Measurements from ENCODE around the gene GRM8. TPM values are rescaled to one million over a fixed set of nuclear protein-coding genes. Genes with fewer than 3 reads are reported as not detected.

The GRM8 gene
- total and polyA plus RNA-seq, 10 of the 15 experiments (the other 5 are each of a cell fraction or from before 2014, with no cell fraction given): 0.33 to 7.1 (median 0.45) TPM; not detected in 2

DNA sequence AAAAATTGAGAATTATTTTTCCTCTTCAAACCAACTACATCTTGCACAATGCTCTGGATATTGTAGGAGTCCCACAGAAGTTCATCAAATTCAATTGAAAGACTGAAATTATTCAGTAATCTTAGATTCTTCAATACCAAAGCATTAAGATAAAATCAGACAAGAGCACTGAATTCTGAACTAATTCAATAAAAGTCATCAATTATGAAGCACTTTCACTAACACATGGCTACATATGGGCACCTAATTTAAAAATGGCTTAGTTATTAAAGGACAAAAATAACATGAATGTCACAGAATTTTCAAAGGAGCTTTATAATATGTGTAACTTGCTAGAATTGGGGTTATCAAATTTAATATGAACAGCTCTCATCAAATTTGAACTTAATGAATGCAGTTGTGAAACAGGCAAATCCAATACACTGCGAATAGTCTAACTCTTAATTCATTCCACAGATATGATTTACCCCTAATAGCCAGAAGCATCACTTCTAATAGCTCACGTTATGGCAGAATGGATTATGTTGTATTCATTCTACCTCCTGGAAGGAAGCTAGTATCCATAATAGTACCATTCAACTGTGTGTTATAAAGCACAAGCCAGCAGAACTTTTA is 116.8 kb downstream of the GRM8 start:
- ATAC-seq (no peak), DNase-seq (ENCODE audit: low read depth, low spot score) (no peak), FAIRE-seq (no peak)
- in situ Hi-C loops (cut with MboI): no loop called here
- ChIA-PET RAD21 (ENCODE audit: unreplicated experiment) (no interaction called here), SMC1A (ENCODE audit: uncharacterized antibody, unreplicated experiment) (no interaction called here), POLR2A (interaction anchor here (1.0 kb wide), 1 partner anchor 33 kb away, joined by 3 read pairs; no protein-coding TSS in a partner anchor), CTCF (no interaction called here)
- H2AFZ ChIP-seq (ENCODE audit: control insufficient read depth, low read depth, low read length): no peak overlapping the region
- no peaks in the 10 kb centered on the region for H3K27me3 ChIP-seq (replicated peaks in 1 of 2; ENCODE audit: control insufficient read depth in 2 of 2, insufficient read depth in 2 of 2, low read length in 1 of 2)
- H3K27ac ChIP-seq (ENCODE audit: control insufficient read depth, insufficient read depth): no peak overlapping the region
- no peaks in the 10 kb centered on the region for H3K9me3 ChIP-seq (replicated peaks; ENCODE audit: control insufficient read depth, insufficient read depth, low read length)
- no peak overlapping the region for H3K4me2 ChIP-seq (ENCODE audit: control insufficient read depth, insufficient read depth)
- intact Hi-C loops (cut with micrococcal nuclease; ENCODE audit: unreplicated experiment): no loop called here
- BruUV-seq (replicated peaks): no TSS peak
- H3K9ac ChIP-seq (ENCODE audit: control insufficient read depth, insufficient read depth, low read length): no peak overlapping the region
- H3K79me2 ChIP-seq (ENCODE audit: control insufficient read depth, insufficient read depth, low read length): no peaks in the 10 kb centered on the region
- no peaks in the 10 kb centered on the region for H4K20me1 ChIP-seq (ENCODE audit: control insufficient read depth, insufficient read depth)
- 31% methylated on average over 2 of the region's 2 CpGs for WGBS (ENCODE audit: insufficient coverage, insufficient replicate concordance, low lambda C conversion rate, missing lambda C conversion rate)
- no peaks in the 10 kb centered on the region for H3K36me3 ChIP-seq (ENCODE audit: control insufficient read depth in 2 of 2, insufficient read depth in 2 of 2, low read length in 1 of 2)
- no peak overlapping the region for H3K4me3 ChIP-seq
- H3K4me1 ChIP-seq (ENCODE audit: control insufficient read depth, insufficient read depth, low read length): no peaks in the 10 kb centered on the region
- TF ChIP-seq BCL11A (IDR thresholded peaks at IDR 0.05; ENCODE audit: low read depth, low read length) (no peak), CEBPB (IDR thresholded peaks at IDR 0.05; ENCODE audit: borderline replicate concordance in 1 of 2, low read depth in 2 of 2, low read length in 2 of 2) (no peak), SUZ12 (IDR thresholded peaks at IDR 0.05; ENCODE audit: unreplicated experiment) (no peak), NR2C2 (IDR thresholded peaks at IDR 0.05; ENCODE audit: borderline replicate concordance, control insufficient read depth, insufficient read length, low read depth) (no peak), ZNF217 (IDR thresholded peaks at IDR 0.05) (no peak), YBX1 (IDR thresholded peaks at IDR 0.05) (no peak), NRF1 (conservative IDR thresholded peaks at IDR 0.05; ENCODE audit: low read depth, low read length) (no peak), RCOR1 (conservative IDR thresholded peaks at IDR 0.05; ENCODE audit: low read depth, low read length) (no peak), KLF5 (IDR thresholded peaks at IDR 0.05; ENCODE audit: partially characterized antibody) (no peak), POLR2A (IDR thresholded peaks at IDR 0.05; ENCODE audit: low read depth, low read length) (no peak), PML (IDR thresholded peaks at IDR 0.05; ENCODE audit: low read length) (no peak), EED (IDR thresholded peaks at IDR 0.05; ENCODE audit: low read depth) (no peak)
- TF ChIP-seq, protein P1, sequence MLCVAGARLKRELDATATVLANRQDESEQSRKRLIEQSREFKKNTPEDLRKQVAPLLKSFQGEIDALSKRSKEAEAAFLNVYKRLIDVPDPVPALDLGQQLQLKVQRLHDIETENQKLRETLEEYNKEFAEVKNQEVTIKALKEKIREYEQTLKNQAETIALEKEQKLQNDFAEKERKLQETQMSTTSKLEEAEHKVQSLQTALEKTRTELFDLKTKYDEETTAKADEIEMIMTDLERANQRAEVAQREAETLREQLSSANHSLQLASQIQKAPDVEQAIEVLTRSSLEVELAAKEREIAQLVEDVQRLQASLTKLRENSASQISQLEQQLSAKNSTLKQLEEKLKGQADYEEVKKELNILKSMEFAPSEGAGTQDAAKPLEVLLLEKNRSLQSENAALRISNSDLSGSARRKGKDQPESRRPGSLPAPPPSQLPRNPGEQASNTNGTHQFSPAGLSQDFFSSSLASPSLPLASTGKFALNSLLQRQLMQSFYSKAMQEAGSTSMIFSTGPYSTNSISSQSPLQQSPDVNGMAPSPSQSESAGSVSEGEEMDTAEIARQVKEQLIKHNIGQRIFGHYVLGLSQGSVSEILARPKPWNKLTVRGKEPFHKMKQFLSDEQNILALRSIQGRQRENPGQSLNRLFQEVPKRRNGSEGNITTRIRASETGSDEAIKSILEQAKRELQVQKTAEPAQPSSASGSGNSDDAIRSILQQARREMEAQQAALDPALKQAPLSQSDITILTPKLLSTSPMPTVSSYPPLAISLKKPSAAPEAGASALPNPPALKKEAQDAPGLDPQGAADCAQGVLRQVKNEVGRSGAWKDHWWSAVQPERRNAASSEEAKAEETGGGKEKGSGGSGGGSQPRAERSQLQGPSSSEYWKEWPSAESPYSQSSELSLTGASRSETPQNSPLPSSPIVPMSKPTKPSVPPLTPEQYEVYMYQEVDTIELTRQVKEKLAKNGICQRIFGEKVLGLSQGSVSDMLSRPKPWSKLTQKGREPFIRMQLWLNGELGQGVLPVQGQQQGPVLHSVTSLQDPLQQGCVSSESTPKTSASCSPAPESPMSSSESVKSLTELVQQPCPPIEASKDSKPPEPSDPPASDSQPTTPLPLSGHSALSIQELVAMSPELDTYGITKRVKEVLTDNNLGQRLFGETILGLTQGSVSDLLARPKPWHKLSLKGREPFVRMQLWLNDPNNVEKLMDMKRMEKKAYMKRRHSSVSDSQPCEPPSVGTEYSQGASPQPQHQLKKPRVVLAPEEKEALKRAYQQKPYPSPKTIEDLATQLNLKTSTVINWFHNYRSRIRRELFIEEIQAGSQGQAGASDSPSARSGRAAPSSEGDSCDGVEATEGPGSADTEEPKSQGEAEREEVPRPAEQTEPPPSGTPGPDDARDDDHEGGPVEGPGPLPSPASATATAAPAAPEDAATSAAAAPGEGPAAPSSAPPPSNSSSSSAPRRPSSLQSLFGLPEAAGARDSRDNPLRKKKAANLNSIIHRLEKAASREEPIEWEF (IDR thresholded peaks at IDR 0.05; ENCODE audit: insufficient replicate concordance, low read depth, low read length): no peak
- TF ChIP-seq, protein P2, sequence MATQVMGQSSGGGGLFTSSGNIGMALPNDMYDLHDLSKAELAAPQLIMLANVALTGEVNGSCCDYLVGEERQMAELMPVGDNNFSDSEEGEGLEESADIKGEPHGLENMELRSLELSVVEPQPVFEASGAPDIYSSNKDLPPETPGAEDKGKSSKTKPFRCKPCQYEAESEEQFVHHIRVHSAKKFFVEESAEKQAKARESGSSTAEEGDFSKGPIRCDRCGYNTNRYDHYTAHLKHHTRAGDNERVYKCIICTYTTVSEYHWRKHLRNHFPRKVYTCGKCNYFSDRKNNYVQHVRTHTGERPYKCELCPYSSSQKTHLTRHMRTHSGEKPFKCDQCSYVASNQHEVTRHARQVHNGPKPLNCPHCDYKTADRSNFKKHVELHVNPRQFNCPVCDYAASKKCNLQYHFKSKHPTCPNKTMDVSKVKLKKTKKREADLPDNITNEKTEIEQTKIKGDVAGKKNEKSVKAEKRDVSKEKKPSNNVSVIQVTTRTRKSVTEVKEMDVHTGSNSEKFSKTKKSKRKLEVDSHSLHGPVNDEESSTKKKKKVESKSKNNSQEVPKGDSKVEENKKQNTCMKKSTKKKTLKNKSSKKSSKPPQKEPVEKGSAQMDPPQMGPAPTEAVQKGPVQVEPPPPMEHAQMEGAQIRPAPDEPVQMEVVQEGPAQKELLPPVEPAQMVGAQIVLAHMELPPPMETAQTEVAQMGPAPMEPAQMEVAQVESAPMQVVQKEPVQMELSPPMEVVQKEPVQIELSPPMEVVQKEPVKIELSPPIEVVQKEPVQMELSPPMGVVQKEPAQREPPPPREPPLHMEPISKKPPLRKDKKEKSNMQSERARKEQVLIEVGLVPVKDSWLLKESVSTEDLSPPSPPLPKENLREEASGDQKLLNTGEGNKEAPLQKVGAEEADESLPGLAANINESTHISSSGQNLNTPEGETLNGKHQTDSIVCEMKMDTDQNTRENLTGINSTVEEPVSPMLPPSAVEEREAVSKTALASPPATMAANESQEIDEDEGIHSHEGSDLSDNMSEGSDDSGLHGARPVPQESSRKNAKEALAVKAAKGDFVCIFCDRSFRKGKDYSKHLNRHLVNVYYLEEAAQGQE (IDR thresholded peaks at IDR 0.05; ENCODE audit: low read depth, low read length): no peak
- TF ChIP-seq, protein P3, sequence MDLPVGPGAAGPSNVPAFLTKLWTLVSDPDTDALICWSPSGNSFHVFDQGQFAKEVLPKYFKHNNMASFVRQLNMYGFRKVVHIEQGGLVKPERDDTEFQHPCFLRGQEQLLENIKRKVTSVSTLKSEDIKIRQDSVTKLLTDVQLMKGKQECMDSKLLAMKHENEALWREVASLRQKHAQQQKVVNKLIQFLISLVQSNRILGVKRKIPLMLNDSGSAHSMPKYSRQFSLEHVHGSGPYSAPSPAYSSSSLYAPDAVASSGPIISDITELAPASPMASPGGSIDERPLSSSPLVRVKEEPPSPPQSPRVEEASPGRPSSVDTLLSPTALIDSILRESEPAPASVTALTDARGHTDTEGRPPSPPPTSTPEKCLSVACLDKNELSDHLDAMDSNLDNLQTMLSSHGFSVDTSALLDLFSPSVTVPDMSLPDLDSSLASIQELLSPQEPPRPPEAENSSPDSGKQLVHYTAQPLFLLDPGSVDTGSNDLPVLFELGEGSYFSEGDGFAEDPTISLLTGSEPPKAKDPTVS (IDR thresholded peaks at IDR 0.05; ENCODE audit: low read depth, low read length): no peak

Measured in GM12878 (cell line).